ENCODE data around the gene NEMP2. TPM values are rescaled to one million over a fixed set of nuclear protein-coding genes. Genes with fewer than 3 reads are reported as not detected.

The NEMP2 gene
- total and polyA plus RNA-seq, 2 of the 4 experiments (the other 2 are of a cell fraction): 1.1 to 1.3 TPM

DNA sequence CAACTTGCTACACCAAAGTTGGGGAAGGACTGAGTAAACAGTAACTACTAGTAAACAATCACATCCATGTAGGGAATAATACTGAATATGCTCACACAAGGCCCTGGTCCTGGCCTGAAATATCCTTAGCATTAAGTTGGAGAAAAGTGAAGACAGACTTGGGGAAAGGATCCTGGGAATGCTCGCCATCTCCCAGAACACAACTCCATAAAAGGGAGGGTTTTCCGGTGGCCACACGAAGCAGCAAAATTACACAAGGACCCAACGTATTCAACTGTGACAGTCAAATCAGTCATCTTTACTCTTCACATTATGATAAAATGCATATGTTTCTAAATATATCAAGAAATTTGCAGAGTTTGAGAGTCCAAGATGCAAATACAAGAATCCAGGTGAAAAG lies 7.3 kb downstream of the NEMP2 start:
- ATAC-seq (ENCODE audit: low read depth): no peak
- no peak overlapping the region for H3K14ac ChIP-seq (replicated peaks; ENCODE audit: low read depth, low read length)
- intact Hi-C loops (cut with micrococcal nuclease): no loop called here
- no peak overlapping the region for H4K91ac ChIP-seq (ENCODE audit: insufficient read depth, low read depth, low read length)
- ChIA-PET POLR2A (ENCODE audit: unreplicated experiment) (no interaction called here), CTCF (no interaction called here)
- peaks cover 14% of the 10 kb centered on the region for H3K9me1 ChIP-seq (ENCODE audit: insufficient read depth, low read length)
- no peak overlapping the region for H3K4me3 ChIP-seq (ENCODE audit: insufficient read depth, low read depth, low read length)
- H3K27me3 ChIP-seq (ENCODE audit: control insufficient read depth, insufficient read depth, low read length): no peaks in the 10 kb centered on the region
- in situ Hi-C loops (cut with MboI; ENCODE audit: low sequenced_read_pairs): no loop called here
- H2AK5ac ChIP-seq (ENCODE audit: low read depth, low read length): no peak overlapping the region
- no peak overlapping the region for H4K8ac ChIP-seq (ENCODE audit: low read depth in 2 of 2, low read length in 2 of 2)
- H2AK9ac ChIP-seq (replicated peaks; ENCODE audit: low read depth, low read length, poor library complexity): no peak overlapping the region
- H4K5ac ChIP-seq (ENCODE audit: low read depth, low read length): no peak overlapping the region
- H3K23ac ChIP-seq (ENCODE audit: low read depth, low read length): no peak overlapping the region
- BruUV-seq (replicated peaks): no TSS peak
- peaks cover 15% of the 10 kb centered on the region for H3K4me1 ChIP-seq (ENCODE audit: control insufficient read depth, insufficient read depth, low read length)
- no peak for TF ChIP-seq RFX5 (IDR thresholded peaks at IDR 0.05; ENCODE audit: low read depth, low read length)
- TF ChIP-seq FOS (IDR thresholded peaks at IDR 0.05; ENCODE audit: low read depth, low read length): no peak
- TF ChIP-seq, protein P1, sequence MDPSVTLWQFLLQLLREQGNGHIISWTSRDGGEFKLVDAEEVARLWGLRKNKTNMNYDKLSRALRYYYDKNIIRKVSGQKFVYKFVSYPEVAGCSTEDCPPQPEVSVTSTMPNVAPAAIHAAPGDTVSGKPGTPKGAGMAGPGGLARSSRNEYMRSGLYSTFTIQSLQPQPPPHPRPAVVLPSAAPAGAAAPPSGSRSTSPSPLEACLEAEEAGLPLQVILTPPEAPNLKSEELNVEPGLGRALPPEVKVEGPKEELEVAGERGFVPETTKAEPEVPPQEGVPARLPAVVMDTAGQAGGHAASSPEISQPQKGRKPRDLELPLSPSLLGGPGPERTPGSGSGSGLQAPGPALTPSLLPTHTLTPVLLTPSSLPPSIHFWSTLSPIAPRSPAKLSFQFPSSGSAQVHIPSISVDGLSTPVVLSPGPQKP (IDR thresholded peaks at IDR 0.05; ENCODE audit: borderline replicate concordance, low read depth, low read length): no peak
- TF ChIP-seq CHD1 (IDR thresholded peaks at IDR 0.05; ENCODE audit: low read depth, low read length): no peak
- TF ChIP-seq MAFK (IDR thresholded peaks at IDR 0.05; ENCODE audit: low read depth, low read length): no peak
- no peak for TF ChIP-seq MXI1 (IDR thresholded peaks at IDR 0.05; ENCODE audit: borderline replicate concordance, low read depth, low read length)
- TF ChIP-seq, protein P2, sequence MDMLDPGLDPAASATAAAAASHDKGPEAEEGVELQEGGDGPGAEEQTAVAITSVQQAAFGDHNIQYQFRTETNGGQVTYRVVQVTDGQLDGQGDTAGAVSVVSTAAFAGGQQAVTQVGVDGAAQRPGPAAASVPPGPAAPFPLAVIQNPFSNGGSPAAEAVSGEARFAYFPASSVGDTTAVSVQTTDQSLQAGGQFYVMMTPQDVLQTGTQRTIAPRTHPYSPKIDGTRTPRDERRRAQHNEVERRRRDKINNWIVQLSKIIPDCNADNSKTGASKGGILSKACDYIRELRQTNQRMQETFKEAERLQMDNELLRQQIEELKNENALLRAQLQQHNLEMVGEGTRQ (IDR thresholded peaks at IDR 0.05; ENCODE audit: low read depth, low read length): no peak
- TF ChIP-seq RAD21 (IDR thresholded peaks at IDR 0.05; ENCODE audit: low read length): no peak
- no peak for TF ChIP-seq MAZ (IDR thresholded peaks at IDR 0.05; ENCODE audit: borderline replicate concordance, low read depth, low read length)
- TF ChIP-seq CEBPB (IDR thresholded peaks at IDR 0.05; ENCODE audit: low read depth, low read length): no peak
- TF ChIP-seq RCOR1 (IDR thresholded peaks at IDR 0.05; ENCODE audit: insufficient replicate concordance, low read length): no peak
- TF ChIP-seq POLR2A (IDR thresholded peaks at IDR 0.05; ENCODE audit: low read depth, low read length): no peak
- no peak for TF ChIP-seq NFE2L2 (IDR thresholded peaks at IDR 0.05; ENCODE audit: low read depth, low read length)
- TF ChIP-seq SMC3 (IDR thresholded peaks at IDR 0.05; ENCODE audit: low read depth, low read length): no peak
- TF ChIP-seq, protein P3, sequence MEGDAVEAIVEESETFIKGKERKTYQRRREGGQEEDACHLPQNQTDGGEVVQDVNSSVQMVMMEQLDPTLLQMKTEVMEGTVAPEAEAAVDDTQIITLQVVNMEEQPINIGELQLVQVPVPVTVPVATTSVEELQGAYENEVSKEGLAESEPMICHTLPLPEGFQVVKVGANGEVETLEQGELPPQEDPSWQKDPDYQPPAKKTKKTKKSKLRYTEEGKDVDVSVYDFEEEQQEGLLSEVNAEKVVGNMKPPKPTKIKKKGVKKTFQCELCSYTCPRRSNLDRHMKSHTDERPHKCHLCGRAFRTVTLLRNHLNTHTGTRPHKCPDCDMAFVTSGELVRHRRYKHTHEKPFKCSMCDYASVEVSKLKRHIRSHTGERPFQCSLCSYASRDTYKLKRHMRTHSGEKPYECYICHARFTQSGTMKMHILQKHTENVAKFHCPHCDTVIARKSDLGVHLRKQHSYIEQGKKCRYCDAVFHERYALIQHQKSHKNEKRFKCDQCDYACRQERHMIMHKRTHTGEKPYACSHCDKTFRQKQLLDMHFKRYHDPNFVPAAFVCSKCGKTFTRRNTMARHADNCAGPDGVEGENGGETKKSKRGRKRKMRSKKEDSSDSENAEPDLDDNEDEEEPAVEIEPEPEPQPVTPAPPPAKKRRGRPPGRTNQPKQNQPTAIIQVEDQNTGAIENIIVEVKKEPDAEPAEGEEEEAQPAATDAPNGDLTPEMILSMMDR (conservative IDR thresholded peaks at IDR 0.05; ENCODE audit: low read depth, low read length): no peak
- no peaks in the 10 kb centered on the region for H4K20me1 ChIP-seq (ENCODE audit: insufficient read depth, low read length)
- no peak overlapping the region for H3K56ac ChIP-seq (ENCODE audit: extremely low read depth, insufficient read depth, low read length)
- no peak overlapping the region for H2BK20ac ChIP-seq (ENCODE audit: low read depth, low read length)
- H3K36me3 ChIP-seq (ENCODE audit: control insufficient read depth, insufficient read depth, low read length): no peaks in the 10 kb centered on the region
- peaks cover 3% of the 10 kb centered on the region in 2 experiments; a peak in 1 of 4 replicates for H3K79me1 ChIP-seq (ENCODE audit: low read depth in 1 of 2, low read length in 2 of 2)
- no peak overlapping the region for H3K27ac ChIP-seq (ENCODE audit: insufficient read depth, low read length)
- WGBS, 2 experiments (ENCODE audit: extremely low coverage in 2 of 2, insufficient read length in 1 of 2): no CpG with 5 or more reads among the region's 4 CpGs
- H3K4ac ChIP-seq (ENCODE audit: low read depth, low read length): no peak overlapping the region
- peaks cover 5% of the 10 kb centered on the region; the same call in 1 of the 2 replicates for H3K9me3 ChIP-seq (ENCODE audit: control insufficient read depth, insufficient read depth, low read length)
- no peak overlapping the region for H2BK15ac ChIP-seq (ENCODE audit: low read depth, low read length)
- no peak overlapping the region for H2BK5ac ChIP-seq (ENCODE audit: low read depth, low read length, poor library complexity, severe bottlenecking)
- no peak overlapping the region for H3K9ac ChIP-seq (ENCODE audit: low read depth, low read length)
- H3K18ac ChIP-seq (ENCODE audit: low read depth, low read length): no peak overlapping the region
- no peak overlapping the region for H2AFZ ChIP-seq (replicated peaks; ENCODE audit: low read length, poor library complexity)
- dilution Hi-C loops (cut with HindIII; ENCODE audit: low sequenced_read_pairs, unreplicated experiment): no loop called here
- H3K4me2 ChIP-seq (ENCODE audit: low read depth, low read length): no peak overlapping the region
- DNase-seq: no peak
- no peak overlapping the region for H2BK120ac ChIP-seq (ENCODE audit: low read depth, low read length)
